HCT116 (cell line): ENCODE measurements around the gene CEP70.

Experiments used
- CBX3 ChIP-seq: IDR thresholded peaks from 2 replicates; pipeline ENCODE4 v1.6.1; 2012; ENCODE audit warnings: low read depth
- CEBPB ChIP-seq: IDR thresholded peaks from 2 replicates; pipeline ENCODE4 v1.6.1; 2012; ENCODE audit warnings: low read depth
- EZH2 ChIP-seq: fragments of 200-600 bp; sonication (generic); IDR thresholded peaks from 2 replicates; pipeline ENCODE4 v1.6.1; 2017; ENCODE audit warnings: antibody characterized with exemption, mixed run types
- EZH2phosphoT487 ChIP-seq: fragments of 200-600 bp; IDR thresholded peaks from 2 replicates; pipeline ENCODE4 v1.6.1; 2018; ENCODE audit warnings: antibody characterized with exemption, borderline replicate concordance
- FOSL1 ChIP-seq: IDR thresholded peaks from 2 replicates; pipeline ENCODE4 v1.6.1; 2012; ENCODE audit warnings: low read depth
- JUND ChIP-seq: IDR thresholded peaks from 2 replicates; pipeline ENCODE4 v1.6.1; 2012
- POLR2A ChIP-seq: IDR thresholded peaks from 2 replicates; pipeline ENCODE4 v1.7.0; 2011; ENCODE audit warnings: borderline replicate concordance; ENCODE audit not compliant: insufficient read depth, insufficient read length; ENCODE audit errors: extremely low read depth
- POLR2AphosphoS5 ChIP-seq: IDR thresholded peaks from 2 replicates; pipeline ENCODE4 v1.6.1; 2011; ENCODE audit warnings: mild to moderate bottlenecking, low read depth, low read length, moderate library complexity
- RAD21 ChIP-seq: IDR thresholded peaks from 2 replicates; pipeline ENCODE4 v1.6.1; 2012; ENCODE audit warnings: low read depth, mild to moderate bottlenecking
- ZFX ChIP-seq: fragments of 450-650 bp; IDR thresholded peaks from 2 replicates; pipeline ENCODE4 v1.6.1; 2017
- TF ChIP-seq, protein P1 (sequence below), 3 experiments: fragments of 200-600 bp in 1 of 3; sonication (generic) in 1 of 3; IDR thresholded peaks in 2 of 3; conservative IDR thresholded peaks in 1 of 3; 2 replicates each; pipeline ENCODE4 v1.5.1; 2012 to 2017; ENCODE audit warnings: low read depth in 2 of 3, low read length in 2 of 3, antibody characterized with exemption in 1 of 3, borderline replicate concordance in 1 of 3, control low read depth in 1 of 3, mild to moderate bottlenecking in 1 of 3, mixed read lengths in 1 of 3, mixed run types in 1 of 3, moderate library complexity in 1 of 3; ENCODE audit not compliant: insufficient read depth in 1 of 3
- TF ChIP-seq, protein P2 (sequence below): IDR thresholded peaks from 2 replicates; pipeline ENCODE4 v1.6.1; 2012; ENCODE audit warnings: low read depth

DNA sequence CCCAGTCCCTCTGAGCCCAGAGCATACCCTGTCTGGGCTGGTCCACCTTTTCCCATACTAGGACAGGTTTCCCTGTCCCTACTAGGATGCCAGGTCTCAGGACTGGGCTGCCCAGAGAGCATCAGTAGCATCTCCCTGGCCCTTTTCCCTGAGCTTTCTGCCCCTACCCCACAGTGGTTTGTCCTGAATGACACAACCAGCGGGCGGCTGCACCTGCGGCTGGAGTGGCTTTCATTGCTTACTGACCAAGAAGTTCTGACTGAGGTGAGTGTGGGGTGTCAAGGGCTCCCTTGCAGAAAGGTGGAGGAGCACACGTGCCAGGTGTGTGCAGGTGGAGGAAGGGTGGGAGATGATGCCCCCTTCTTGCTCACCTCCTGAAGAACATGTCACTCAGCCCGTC is 126.1 kb downstream of the CEP70 start:
- TF ChIP-seq RAD21 (no peak), EZH2 (no peak), POLR2A (no peak), POLR2AphosphoS5 (no peak), EZH2phosphoT487 (no peak), FOSL1 (no peak), CBX3 (no peak), CEBPB (no peak), ZFX (no peak), JUND (no peak)
- TF ChIP-seq, protein P1, sequence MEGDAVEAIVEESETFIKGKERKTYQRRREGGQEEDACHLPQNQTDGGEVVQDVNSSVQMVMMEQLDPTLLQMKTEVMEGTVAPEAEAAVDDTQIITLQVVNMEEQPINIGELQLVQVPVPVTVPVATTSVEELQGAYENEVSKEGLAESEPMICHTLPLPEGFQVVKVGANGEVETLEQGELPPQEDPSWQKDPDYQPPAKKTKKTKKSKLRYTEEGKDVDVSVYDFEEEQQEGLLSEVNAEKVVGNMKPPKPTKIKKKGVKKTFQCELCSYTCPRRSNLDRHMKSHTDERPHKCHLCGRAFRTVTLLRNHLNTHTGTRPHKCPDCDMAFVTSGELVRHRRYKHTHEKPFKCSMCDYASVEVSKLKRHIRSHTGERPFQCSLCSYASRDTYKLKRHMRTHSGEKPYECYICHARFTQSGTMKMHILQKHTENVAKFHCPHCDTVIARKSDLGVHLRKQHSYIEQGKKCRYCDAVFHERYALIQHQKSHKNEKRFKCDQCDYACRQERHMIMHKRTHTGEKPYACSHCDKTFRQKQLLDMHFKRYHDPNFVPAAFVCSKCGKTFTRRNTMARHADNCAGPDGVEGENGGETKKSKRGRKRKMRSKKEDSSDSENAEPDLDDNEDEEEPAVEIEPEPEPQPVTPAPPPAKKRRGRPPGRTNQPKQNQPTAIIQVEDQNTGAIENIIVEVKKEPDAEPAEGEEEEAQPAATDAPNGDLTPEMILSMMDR (IDR thresholded peaks at IDR 0.05 in 2 of 3, conservative IDR thresholded peaks at IDR 0.05 in 1 of 3; ENCODE audit: borderline replicate concordance in 1 of 3, insufficient read depth in 1 of 3, low read depth in 2 of 3, low read length in 2 of 3): no peak
- TF ChIP-seq, protein P2, sequence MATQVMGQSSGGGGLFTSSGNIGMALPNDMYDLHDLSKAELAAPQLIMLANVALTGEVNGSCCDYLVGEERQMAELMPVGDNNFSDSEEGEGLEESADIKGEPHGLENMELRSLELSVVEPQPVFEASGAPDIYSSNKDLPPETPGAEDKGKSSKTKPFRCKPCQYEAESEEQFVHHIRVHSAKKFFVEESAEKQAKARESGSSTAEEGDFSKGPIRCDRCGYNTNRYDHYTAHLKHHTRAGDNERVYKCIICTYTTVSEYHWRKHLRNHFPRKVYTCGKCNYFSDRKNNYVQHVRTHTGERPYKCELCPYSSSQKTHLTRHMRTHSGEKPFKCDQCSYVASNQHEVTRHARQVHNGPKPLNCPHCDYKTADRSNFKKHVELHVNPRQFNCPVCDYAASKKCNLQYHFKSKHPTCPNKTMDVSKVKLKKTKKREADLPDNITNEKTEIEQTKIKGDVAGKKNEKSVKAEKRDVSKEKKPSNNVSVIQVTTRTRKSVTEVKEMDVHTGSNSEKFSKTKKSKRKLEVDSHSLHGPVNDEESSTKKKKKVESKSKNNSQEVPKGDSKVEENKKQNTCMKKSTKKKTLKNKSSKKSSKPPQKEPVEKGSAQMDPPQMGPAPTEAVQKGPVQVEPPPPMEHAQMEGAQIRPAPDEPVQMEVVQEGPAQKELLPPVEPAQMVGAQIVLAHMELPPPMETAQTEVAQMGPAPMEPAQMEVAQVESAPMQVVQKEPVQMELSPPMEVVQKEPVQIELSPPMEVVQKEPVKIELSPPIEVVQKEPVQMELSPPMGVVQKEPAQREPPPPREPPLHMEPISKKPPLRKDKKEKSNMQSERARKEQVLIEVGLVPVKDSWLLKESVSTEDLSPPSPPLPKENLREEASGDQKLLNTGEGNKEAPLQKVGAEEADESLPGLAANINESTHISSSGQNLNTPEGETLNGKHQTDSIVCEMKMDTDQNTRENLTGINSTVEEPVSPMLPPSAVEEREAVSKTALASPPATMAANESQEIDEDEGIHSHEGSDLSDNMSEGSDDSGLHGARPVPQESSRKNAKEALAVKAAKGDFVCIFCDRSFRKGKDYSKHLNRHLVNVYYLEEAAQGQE: no peak
